ENCODE measurements around the gene TFPI. TPM values are rescaled to one million over a fixed set of nuclear protein-coding genes. Genes with fewer than 3 reads are reported as not detected.
A peak's percentile ranks its signal among the peaks of the same experiment; 100 is the strongest.

The TFPI gene
- total and polyA plus RNA-seq, 2 of the 8 experiments (the other 6 are each of a cell fraction or from before 2014, with no cell fraction given) = 2.0 to 7.1 TPM

DNA sequence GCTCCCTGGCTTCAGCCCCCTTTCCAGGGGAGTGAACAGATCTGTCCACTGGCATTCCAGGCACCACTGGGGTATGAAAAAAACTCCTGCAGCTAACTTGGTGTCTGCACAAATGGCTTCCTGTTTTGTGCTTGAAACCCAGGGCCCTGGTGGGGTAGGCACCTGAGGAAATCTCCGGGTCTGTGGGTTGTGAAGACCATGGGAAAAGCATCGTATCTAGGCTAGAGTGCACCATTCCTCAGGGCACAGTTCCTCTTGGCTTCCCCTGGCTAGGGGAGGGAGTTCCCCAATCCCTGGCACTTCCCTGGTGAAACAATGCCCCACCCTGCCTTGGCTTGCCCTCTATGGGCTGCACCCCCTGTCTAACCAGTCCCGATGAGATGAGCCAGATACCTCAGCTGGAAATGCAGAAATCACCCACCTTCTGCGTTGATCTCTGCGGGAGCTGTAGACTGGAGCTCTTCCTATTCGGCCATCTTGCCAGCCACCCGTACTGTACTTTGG lies 34.1 kb downstream of the TFPI start:
- Histone ChIP-seq H2AK5ac (ENCODE audit: low read depth, low read length) (no peak overlapping the region), H3K56ac (replicated peaks; ENCODE audit: insufficient read length, low read depth, low read length) (no peak overlapping the region), H4K8ac (ENCODE audit: extremely low read depth, insufficient read depth, low read length) (peak overlapping the region; percentile 57), H3K27ac (ENCODE audit: low read depth, low read length) (peak overlapping the region; percentile 90), H2BK5ac (ENCODE audit: low read depth, low read length) (peak overlapping the region; percentile 36; the same call in 1 of the 2 replicates), H2BK120ac (replicated peaks; ENCODE audit: low read depth, low read length) (peak overlapping the region; percentile 81), H3K23me2 (ENCODE audit: low read depth, low read length) (no peaks in the 10 kb centered on the region), H3K4me2 (ENCODE audit: insufficient read depth in 1 of 2, low read depth in 2 of 2, low read length in 2 of 2) (peak overlapping the region in 1 of 2 experiments; percentile 22; a peak in 1 of 4 replicates), H3K9me3 (ENCODE audit: insufficient read depth in 2 of 2, low read depth in 1 of 2, low read length in 1 of 2) (no peaks in the 10 kb centered on the region; a peak in 1 of 4 replicates), H2BK15ac (ENCODE audit: low read length) (peak overlapping the region; percentile 76; the same call in 1 of the 2 replicates), H2BK20ac (ENCODE audit: low read length) (0 out of 2 replicates have a peak overlapping the region, but pooled peaks have one; percentile 55), H3K9ac (replicated peaks in 1 of 4; ENCODE audit: extremely low read depth in 1 of 4, low read depth in 3 of 4, low read length in 3 of 4) (no peak overlapping the region), H3K79me2 (ENCODE audit: control insufficient read depth in 1 of 2, insufficient read depth in 2 of 2, low read length in 2 of 2) (no peaks in the 10 kb centered on the region), H3K36me3 (ENCODE audit: control insufficient read depth in 2 of 4, insufficient read depth in 4 of 4, low read length in 3 of 4) (no peaks in the 10 kb centered on the region; a peak in 1 of 8 replicates), H3K4me1 (replicated peaks in 1 of 4; ENCODE audit: control insufficient read depth in 3 of 4, insufficient read depth in 4 of 4, low read length in 3 of 4) (peaks cover 0 to 4% (median 3%) of the 10 kb centered on the region in 4 experiments; a peak in 3 of 7 replicates), H3K4ac (replicated peaks; ENCODE audit: insufficient read length, low read depth, low read length) (no peak overlapping the region), H2BK12ac (ENCODE audit: low read depth, low read length) (peak overlapping the region; percentile 56; the same call in 1 of the 2 replicates), H2AFZ (ENCODE audit: low read length) (peak overlapping the region; percentile 17; the same call in 1 of the 2 replicates), H4K91ac (replicated peaks; ENCODE audit: insufficient read length, low read length) (peak overlapping the region; percentile 97), H4K20me1 (replicated peaks in 1 of 2; ENCODE audit: control insufficient read depth in 1 of 2, insufficient read depth in 2 of 2, low read length in 2 of 2) (no peaks in the 10 kb centered on the region), H3K18ac (ENCODE audit: extremely low read depth, low read length) (peak overlapping the region; percentile 52; the same call in 1 of the 2 replicates), H3K27me3 (replicated peaks in 1 of 4; ENCODE audit: control insufficient read depth in 3 of 4, extremely low read depth in 1 of 4, insufficient read depth in 3 of 4, low read length in 3 of 4) (no peaks in the 10 kb centered on the region), H3K4me3 (ENCODE audit: extremely low read depth in 1 of 4, insufficient read depth in 2 of 4, low read depth in 3 of 4, low read length in 4 of 4) (no peak overlapping the region), H3K23ac (ENCODE audit: insufficient read length) (no peak overlapping the region), H4K5ac (ENCODE audit: insufficient read length, low read depth, low read length) (peak overlapping the region; percentile 57), H3K79me1 (ENCODE audit: low read depth, low read length) (no peaks in the 10 kb centered on the region), H3K14ac (ENCODE audit: insufficient read length) (no peak overlapping the region)
- WGBS, 2 experiments (ENCODE audit: extremely low coverage in 1 of 2, insufficient coverage in 1 of 2, insufficient read length in 1 of 2, insufficient replicate concordance in 2 of 2, low coverage in 1 of 2, low lambda C conversion rate in 2 of 2, missing lambda C conversion rate in 1 of 2) = 91% methylated on average over 7 of the region's 7 CpGs; no CpG with 5 or more reads in 1 of the 2 experiments
- DNase-seq (ENCODE audit: low read depth in 1 of 2, low spot score in 2 of 2) (no peak), FAIRE-seq (no peak)
- ChIA-PET POLR2A (ENCODE audit: partially characterized antibody) (interaction anchor here (1.4 kb wide), 2 partner anchors 30 to 46 kb away, joined by 3 read pairs; no protein-coding TSS in a partner anchor), CTCF (ENCODE audit: partially characterized antibody) (interaction anchor here (0.8 to 3.2 kb wide), 6 partner anchors 13 to 444 kb away, joined by 3 to 18 read pairs (median 4); no protein-coding TSS in a partner anchor)
- TF ChIP-seq YY1 (IDR thresholded peaks at IDR 0.05; ENCODE audit: low read depth, low read length) (0 out of 2 replicates have a peak, but pooled peaks have one; percentile 25), EZH2 (IDR thresholded peaks at IDR 0.05; ENCODE audit: low read depth, low read length, severe bottlenecking) (no peak), EP300 (IDR thresholded peaks at IDR 0.05; ENCODE audit: borderline replicate concordance in 1 of 2, low read depth in 2 of 2, low read length in 2 of 2) (no peak), POU5F1 (IDR thresholded peaks at IDR 0.05; ENCODE audit: low read depth, low read length) (no peak), JUN (IDR thresholded peaks at IDR 0.05; ENCODE audit: low read depth, low read length) (no peak)
- TF ChIP-seq, protein P1, sequence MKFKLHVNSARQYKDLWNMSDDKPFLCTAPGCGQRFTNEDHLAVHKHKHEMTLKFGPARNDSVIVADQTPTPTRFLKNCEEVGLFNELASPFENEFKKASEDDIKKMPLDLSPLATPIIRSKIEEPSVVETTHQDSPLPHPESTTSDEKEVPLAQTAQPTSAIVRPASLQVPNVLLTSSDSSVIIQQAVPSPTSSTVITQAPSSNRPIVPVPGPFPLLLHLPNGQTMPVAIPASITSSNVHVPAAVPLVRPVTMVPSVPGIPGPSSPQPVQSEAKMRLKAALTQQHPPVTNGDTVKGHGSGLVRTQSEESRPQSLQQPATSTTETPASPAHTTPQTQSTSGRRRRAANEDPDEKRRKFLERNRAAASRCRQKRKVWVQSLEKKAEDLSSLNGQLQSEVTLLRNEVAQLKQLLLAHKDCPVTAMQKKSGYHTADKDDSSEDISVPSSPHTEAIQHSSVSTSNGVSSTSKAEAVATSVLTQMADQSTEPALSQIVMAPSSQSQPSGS (IDR thresholded peaks at IDR 0.05; ENCODE audit: low read length) = no peak
- TF ChIP-seq, protein P2, sequence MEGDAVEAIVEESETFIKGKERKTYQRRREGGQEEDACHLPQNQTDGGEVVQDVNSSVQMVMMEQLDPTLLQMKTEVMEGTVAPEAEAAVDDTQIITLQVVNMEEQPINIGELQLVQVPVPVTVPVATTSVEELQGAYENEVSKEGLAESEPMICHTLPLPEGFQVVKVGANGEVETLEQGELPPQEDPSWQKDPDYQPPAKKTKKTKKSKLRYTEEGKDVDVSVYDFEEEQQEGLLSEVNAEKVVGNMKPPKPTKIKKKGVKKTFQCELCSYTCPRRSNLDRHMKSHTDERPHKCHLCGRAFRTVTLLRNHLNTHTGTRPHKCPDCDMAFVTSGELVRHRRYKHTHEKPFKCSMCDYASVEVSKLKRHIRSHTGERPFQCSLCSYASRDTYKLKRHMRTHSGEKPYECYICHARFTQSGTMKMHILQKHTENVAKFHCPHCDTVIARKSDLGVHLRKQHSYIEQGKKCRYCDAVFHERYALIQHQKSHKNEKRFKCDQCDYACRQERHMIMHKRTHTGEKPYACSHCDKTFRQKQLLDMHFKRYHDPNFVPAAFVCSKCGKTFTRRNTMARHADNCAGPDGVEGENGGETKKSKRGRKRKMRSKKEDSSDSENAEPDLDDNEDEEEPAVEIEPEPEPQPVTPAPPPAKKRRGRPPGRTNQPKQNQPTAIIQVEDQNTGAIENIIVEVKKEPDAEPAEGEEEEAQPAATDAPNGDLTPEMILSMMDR (IDR thresholded peaks at IDR 0.05; ENCODE audit: control extremely low read depth in 1 of 3, insufficient read depth in 1 of 3, low read depth in 1 of 3, low read length in 3 of 3) = no peak
